K562 (cell line): Measurements from ENCODE around the gene RARRES2. TPM values are rescaled to one million over a fixed set of nuclear protein-coding genes. Genes with fewer than 3 reads are reported as not detected.

Source experiments
- ARID2 ChIP-seq: fragments of 450-650 bp; IDR thresholded peaks from 2 replicates; pipeline ENCODE4 v1.6.1; 2017; ENCODE audit warnings: antibody characterized with exemption, mild to moderate bottlenecking
- CBX1 ChIP-seq: sonication (generic); IDR thresholded peaks from 2 replicates; pipeline ENCODE4 v1.6.1; 2016; ENCODE audit warnings: antibody characterized with exemption, low read depth, mild to moderate bottlenecking
- DLX4 ChIP-seq: fragments of 250-450 bp; sonication (Bioruptor Pico); IDR thresholded peaks from 2 replicates; pipeline ENCODE4 v1.6.1; 2021; ENCODE audit warnings: mild to moderate bottlenecking
- ETS1 ChIP-seq: conservative IDR thresholded peaks from 2 replicates; pipeline ENCODE4 v1.6.1; 2011; ENCODE audit warnings: low read depth, mild to moderate bottlenecking, low read length; ENCODE audit not compliant: control insufficient read depth
- FOXK2 ChIP-seq, 2 experiments: fragments of 450-650 bp; IDR thresholded peaks in 1 of 2; conservative IDR thresholded peaks in 1 of 2; 2 replicates each; pipeline ENCODE4 v1.6.1; 2016; ENCODE audit warnings: low read depth in 2 of 2, mild to moderate bottlenecking in 1 of 2
- GATAD2B ChIP-seq: fragments of 450-650 bp; IDR thresholded peaks from 2 replicates; pipeline ENCODE4 v1.6.1; 2017; ENCODE audit warnings: mild to moderate bottlenecking, borderline replicate concordance
- KLF1 ChIP-seq: fragments of 450-650 bp; IDR thresholded peaks from 2 replicates; pipeline ENCODE4 v1.6.1; 2016; ENCODE audit warnings: missing genetic modification characterization, missing compliant biosample characterization
- NR3C1 ChIP-seq: sonication (generic); formaldehyde crosslinking; IDR thresholded peaks from 2 replicates; pipeline ENCODE4 v1.8.1; 2022; ENCODE audit warnings: missing genetic modification reagents
- PKNOX1 ChIP-seq: fragments of 450-650 bp; IDR thresholded peaks from 2 replicates; pipeline ENCODE4 v1.6.1; 2016
- PYGO2 ChIP-seq: fragments of 450-650 bp; IDR thresholded peaks from 2 replicates; pipeline ENCODE4 v1.6.1; 2016; ENCODE audit warnings: mild to moderate bottlenecking, missing genetic modification characterization, moderate library complexity, missing compliant biosample characterization
- SMARCA4 ChIP-seq: fragments of 450-650 bp; IDR thresholded peaks from 2 replicates; pipeline ENCODE4 v1.6.1; 2016
- SMARCE1 ChIP-seq: fragments of 450-650 bp; IDR thresholded peaks from 2 replicates; pipeline ENCODE4 v1.7.1; 2016; ENCODE audit warnings: mild to moderate bottlenecking
- TAF1 ChIP-seq: IDR thresholded peaks from 2 replicates; pipeline ENCODE4 v1.6.1; 2011; ENCODE audit warnings: mild to moderate bottlenecking, low read length, moderate library complexity; ENCODE audit not compliant: insufficient read depth, control insufficient read depth, severe bottlenecking; ENCODE audit errors: extremely low read depth
- TCF7L2 ChIP-seq: fragments of 150-350 bp; IDR thresholded peaks from 2 replicates; pipeline ENCODE4 v1.6.1; 2016; ENCODE audit warnings: low read depth, mild to moderate bottlenecking, low read length, moderate library complexity
- UBTF ChIP-seq, 2 experiments: IDR thresholded peaks; 2 replicates each; pipeline ENCODE4 v1.6.1; 2012; ENCODE audit warnings: improper control_type of control experiment in 2 of 2, low read depth in 2 of 2, low read length in 2 of 2, borderline replicate concordance in 1 of 2
- USF1 ChIP-seq: sonication (generic); formaldehyde crosslinking; IDR thresholded peaks from 2 replicates; pipeline ENCODE4 v1.9.0; 2022; ENCODE audit warnings: mild to moderate bottlenecking, missing genetic modification reagents
- ZBTB34 ChIP-seq: fragments of 250-450 bp; sonication (Bioruptor Pico); IDR thresholded peaks from 2 replicates; pipeline ENCODE4 v1.8.0; 2021; ENCODE audit warnings: mild to moderate bottlenecking, moderate library complexity
- ZBTB7A ChIP-seq: IDR thresholded peaks from 2 replicates; pipeline ENCODE4 v1.6.1; 2011; ENCODE audit warnings: low read depth, mild to moderate bottlenecking, low read length, moderate library complexity, borderline replicate concordance; ENCODE audit not compliant: control insufficient read depth
- ZNF224 ChIP-seq: sonication (generic); formaldehyde crosslinking; IDR thresholded peaks from 2 replicates; pipeline ENCODE4 v1.8.0; 2022; ENCODE audit warnings: mild to moderate bottlenecking, missing genetic modification reagents
- ZNF695 ChIP-seq: fragments of 450-650 bp; formaldehyde crosslinking; IDR thresholded peaks from 2 replicates; pipeline ENCODE4 v1.4.0; 2020; ENCODE audit warnings: mild to moderate bottlenecking, moderate library complexity
- ZSCAN32 ChIP-seq: fragments of 450-650 bp; formaldehyde crosslinking; IDR thresholded peaks from 2 replicates; pipeline ENCODE4 v1.4.0; 2020; ENCODE audit warnings: mild to moderate bottlenecking, moderate library complexity
- polyA plus RNA-seq, 8 experiments: library from polyadenylated mRNA; depleted of rRNA in 4 of 8; stranded (reverse) in 5 of 8; unstranded in 3 of 8; fragments of >200 nt; fragmentation: Nextera tagmentation in 2 of 8; fragmentation: Illumina TruSeq in 1 of 8; extraction: Ambion mirVana in 2 of 8; extraction: Trizol in 1 of 8; gene quantifications; 2 replicates each; pipeline versions ENCODE4 v1.2.1 to v1.2.3, GENCODE V29; 2011 to 2014; ENCODE audit warnings: inconsistent platforms in 1 of 8, missing spikeins in 1 of 8
- total RNA-seq, 7 experiments: library from RNA; depleted of rRNA in 6 of 7; stranded (reverse); fragments of >200 nt in 6 of 7; fragmentation: Illumina TruSeq in 2 of 7; extraction: Trizol in 2 of 7; gene quantifications; 2 replicates each; pipeline versions ENCODE4 v1.2.1 to v1.2.3, GENCODE V29; 2011 to 2021; ENCODE audit warnings: low replicate concordance in 1 of 7

Gene RARRES2
- total and polyA plus RNA-seq, 9 of the 15 experiments (the other 6 are each of a cell fraction or from before 2014, with no cell fraction given): 0.11 to 1.7 (median 0.23) TPM; not detected in 6

GRCh38 chr7:150355666-150356059 lies 14.2 kb upstream of the RARRES2 start (continued):
- TF ChIP-seq ZNF695 (CRISPR knock-in tag) (no peak), DLX4 (no peak), ARID2 (no peak), PYGO2 (tag) (peak; percentile 87), SMARCA4 (no peak), TAF1 (no peak), KLF1 (tag) (no peak), TCF7L2 (no peak), ZNF224 (CRISPR knock-in tag) (no peak), SMARCE1 (no peak), ETS1 (no peak), PKNOX1 (no peak), ZSCAN32 (no peak), USF1 (CRISPR knock-in tag) (no peak), GATAD2B (no peak), CBX1 (no peak), UBTF (IDR thresholded peaks at IDR 0.05; ENCODE audit: borderline replicate concordance in 1 of 2, low read depth in 2 of 2, low read length in 2 of 2) (no peak), ZBTB7A (no peak), ZBTB34 (CRISPR knock-in tag) (peak; percentile 39; the same call in 1 of the 2 replicates), FOXK2 (conservative IDR thresholded peaks at IDR 0.05 in 1 of 2, IDR thresholded peaks at IDR 0.05 in 1 of 2; ENCODE audit: low read depth in 2 of 2) (no peak), NR3C1 (CRISPR knock-in tag) (no peak)
